Upper lobe of left lung (tissue), 4 donors: Measurements from ENCODE around the gene PTPRO.

ENCODE experiments used
- CTCF ChIP-seq, 6 experiments: fragments of 450-650 bp in 4 of 6; fragments of 200-600 bp in 2 of 6; sonication (generic) in 2 of 6; IDR thresholded peaks; one replicate each; pipeline ENCODE4 v1.5.1; 2016 to 2019; ENCODE audit warnings: antibody characterized with exemption in 6 of 6
- POLR2A ChIP-seq, 4 donors: fragments of 450-650 bp; IDR thresholded peaks; one replicate each; pipeline ENCODE4 v1.5.1; 2016 to 2017; ENCODE audit warnings: antibody characterized with exemption in 4 of 4, mild to moderate bottlenecking in 2 of 4
- POLR2AphosphoS5 ChIP-seq, 2 donors: sonication (generic); formaldehyde crosslinking; IDR thresholded peaks; one replicate each; pipeline ENCODE4 v1.5.1; 2017; ENCODE audit warnings: antibody characterized with exemption in 2 of 2

- TF ChIP-seq CTCF (IDR thresholded peaks at IDR 0.05): no peak
- no peak for TF ChIP-seq POLR2A (IDR thresholded peaks at IDR 0.05)
- no peak for TF ChIP-seq POLR2AphosphoS5 (IDR thresholded peaks at IDR 0.05)
Observed at GRCh38 chr12:15494329-15495046, 172.2 kb downstream of the PTPRO start.
